Tibial nerve (tissue), 4 donors: Measurements from ENCODE around the gene RPS19.

Experiments used
- EP300 ChIP-seq, 2 donors: sonication (generic); formaldehyde crosslinking; IDR thresholded peaks; one replicate each; pipeline ENCODE4 v1.6.1; 2017; ENCODE audit warnings: antibody characterized with exemption in 2 of 2, mild to moderate bottlenecking in 1 of 2
- POLR2A ChIP-seq, 2 donors: fragments of 450-650 bp; IDR thresholded peaks; one replicate each; pipeline ENCODE4 v1.6.1; 2017; ENCODE audit warnings: antibody characterized with exemption in 2 of 2, mild to moderate bottlenecking in 2 of 2, moderate library complexity in 2 of 2
- TF ChIP-seq, protein P1 (sequence below), 5 experiments: fragments of 200-600 bp in 3 of 5; fragments of 450-650 bp in 2 of 5; sonication (generic) in 3 of 5; IDR thresholded peaks; one replicate each; pipeline ENCODE4 v1.5.1; 2016 to 2019; ENCODE audit warnings: antibody characterized with exemption in 5 of 5, mild to moderate bottlenecking in 3 of 5, moderate library complexity in 2 of 5

- TF ChIP-seq, protein P1, sequence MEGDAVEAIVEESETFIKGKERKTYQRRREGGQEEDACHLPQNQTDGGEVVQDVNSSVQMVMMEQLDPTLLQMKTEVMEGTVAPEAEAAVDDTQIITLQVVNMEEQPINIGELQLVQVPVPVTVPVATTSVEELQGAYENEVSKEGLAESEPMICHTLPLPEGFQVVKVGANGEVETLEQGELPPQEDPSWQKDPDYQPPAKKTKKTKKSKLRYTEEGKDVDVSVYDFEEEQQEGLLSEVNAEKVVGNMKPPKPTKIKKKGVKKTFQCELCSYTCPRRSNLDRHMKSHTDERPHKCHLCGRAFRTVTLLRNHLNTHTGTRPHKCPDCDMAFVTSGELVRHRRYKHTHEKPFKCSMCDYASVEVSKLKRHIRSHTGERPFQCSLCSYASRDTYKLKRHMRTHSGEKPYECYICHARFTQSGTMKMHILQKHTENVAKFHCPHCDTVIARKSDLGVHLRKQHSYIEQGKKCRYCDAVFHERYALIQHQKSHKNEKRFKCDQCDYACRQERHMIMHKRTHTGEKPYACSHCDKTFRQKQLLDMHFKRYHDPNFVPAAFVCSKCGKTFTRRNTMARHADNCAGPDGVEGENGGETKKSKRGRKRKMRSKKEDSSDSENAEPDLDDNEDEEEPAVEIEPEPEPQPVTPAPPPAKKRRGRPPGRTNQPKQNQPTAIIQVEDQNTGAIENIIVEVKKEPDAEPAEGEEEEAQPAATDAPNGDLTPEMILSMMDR (IDR thresholded peaks at IDR 0.05) = no peak
- no peak for TF ChIP-seq EP300 (IDR thresholded peaks at IDR 0.05)
- TF ChIP-seq POLR2A (IDR thresholded peaks at IDR 0.05) = no peak
These were observed 19.7 kb downstream of the RPS19 start for GRCh38 chr19:41879670-41880328.
